Middle frontal gyrus (tissue), 1 donor: ENCODE measurements around the gene TSC22D1.

Experiments used
- DNase-seq: peaks from one replicate; pipeline ENCODE4 v3.0.0-alpha.2; 2015; ENCODE audit warnings: low spot score; ENCODE audit errors: extremely low spot score

Gene TSC22D1

DNA sequence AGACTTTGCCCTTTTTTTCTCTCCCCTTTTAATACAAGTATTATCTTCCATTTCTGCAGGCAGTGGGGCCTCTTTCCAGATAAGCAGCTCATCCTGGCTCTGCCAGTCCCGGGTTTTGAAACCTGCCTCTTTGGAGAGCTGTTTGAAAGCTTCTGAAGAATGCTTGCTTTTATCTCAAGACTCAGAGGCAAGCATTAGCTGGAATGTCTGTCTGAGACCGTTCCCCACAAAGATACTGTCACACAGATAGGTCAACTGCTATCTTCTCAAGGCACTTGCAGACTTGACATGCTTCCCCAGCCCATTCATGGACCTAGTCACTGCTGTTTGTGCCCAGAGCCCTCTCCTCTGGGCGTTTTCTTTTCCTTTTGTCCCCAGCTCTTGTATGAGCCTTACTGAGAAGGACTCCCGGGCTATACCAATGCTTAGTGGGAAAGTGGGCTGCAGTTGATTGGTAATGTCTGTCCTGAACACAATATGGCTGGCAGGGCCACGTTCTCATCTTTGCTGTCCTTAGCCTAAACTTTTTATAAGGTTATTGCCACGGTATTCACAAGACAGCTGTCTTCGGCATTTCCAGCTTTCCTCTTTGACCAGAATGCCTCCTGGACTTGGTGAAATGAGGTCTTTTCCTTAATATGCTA is 189.1 kb downstream of the TSC22D1 start:
- no peak for DNase-seq

DNA sequence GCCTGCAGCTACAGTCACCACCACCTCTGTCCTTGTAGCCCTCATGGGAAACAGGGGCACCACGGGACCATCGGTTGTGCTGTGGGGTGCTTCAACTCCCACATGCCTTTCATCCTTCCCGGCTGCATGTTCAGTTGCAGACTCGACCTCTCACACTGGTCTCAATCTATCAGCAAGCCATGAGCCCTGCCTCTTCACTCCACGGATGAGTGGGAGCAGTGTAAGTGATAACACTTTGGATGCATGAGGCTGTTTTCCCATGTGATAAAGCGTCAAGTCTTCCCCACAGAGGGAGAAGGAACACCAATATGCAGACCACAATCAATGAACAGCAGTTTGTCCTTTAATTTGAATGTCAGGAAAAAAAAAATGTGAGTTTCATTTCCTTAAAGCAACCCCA is 190.3 kb downstream of the TSC22D1 start:
- DNase-seq = no peak

DNA sequence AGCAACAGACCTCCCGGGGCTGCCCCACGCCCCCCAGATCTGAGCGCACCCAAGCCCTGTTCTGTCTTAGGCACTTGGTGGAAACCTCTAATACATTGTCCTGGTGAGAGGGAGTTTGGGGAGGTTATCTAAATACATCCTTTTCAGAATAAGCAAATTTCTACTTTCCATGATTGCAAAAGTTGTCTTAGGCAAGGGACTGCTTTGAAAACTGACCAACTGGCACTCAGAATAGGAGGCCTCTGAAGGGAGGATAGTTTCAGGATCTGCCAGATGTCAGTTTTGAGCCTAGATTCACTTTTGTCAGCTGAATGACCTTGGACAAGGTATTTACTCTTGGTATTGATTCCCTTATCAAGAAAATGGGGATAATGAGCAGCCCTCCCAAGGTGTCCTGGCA is 190.7 kb downstream of the TSC22D1 start:
- no peak for DNase-seq

DNA sequence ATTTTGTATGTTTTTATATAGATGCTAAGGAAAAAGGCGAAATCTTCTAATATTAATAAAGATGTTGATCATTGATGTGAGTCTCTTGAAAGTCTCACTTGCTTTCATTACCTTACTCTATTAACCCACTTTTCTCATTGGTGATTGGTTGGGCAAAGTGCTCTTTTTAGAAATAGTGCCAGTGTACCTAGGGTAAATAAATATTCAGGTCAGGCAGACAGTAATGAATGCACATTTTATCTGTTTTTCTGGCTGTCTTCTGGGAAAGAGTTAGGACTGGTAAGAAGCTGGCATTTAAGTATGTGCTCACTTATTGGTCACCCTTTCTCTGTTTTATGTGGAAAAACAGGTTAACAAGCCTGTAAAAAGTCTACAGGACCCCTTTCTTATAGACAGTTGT is 191.4 kb downstream of the TSC22D1 start:
- no peak for DNase-seq

DNA sequence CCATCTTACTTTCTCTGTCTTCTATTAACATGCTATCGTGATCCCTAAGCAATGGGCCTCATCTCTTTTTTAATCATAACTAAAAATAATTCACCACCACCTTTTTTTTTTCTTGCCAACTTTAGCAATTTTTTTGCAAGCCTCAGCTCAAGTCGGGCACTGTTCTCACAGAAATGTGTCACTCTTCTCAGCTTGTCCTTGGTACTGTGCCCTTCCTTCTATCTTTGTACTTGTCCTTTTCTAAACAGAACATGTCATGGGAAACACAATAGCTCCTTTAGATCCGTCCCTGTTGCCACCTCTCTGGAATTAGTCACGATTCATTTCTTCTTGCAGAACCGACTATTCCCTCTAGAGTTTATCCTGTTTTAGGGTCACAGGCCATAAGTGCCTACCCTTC is 192.2 kb downstream of the TSC22D1 start:
- no peak for DNase-seq

DNA sequence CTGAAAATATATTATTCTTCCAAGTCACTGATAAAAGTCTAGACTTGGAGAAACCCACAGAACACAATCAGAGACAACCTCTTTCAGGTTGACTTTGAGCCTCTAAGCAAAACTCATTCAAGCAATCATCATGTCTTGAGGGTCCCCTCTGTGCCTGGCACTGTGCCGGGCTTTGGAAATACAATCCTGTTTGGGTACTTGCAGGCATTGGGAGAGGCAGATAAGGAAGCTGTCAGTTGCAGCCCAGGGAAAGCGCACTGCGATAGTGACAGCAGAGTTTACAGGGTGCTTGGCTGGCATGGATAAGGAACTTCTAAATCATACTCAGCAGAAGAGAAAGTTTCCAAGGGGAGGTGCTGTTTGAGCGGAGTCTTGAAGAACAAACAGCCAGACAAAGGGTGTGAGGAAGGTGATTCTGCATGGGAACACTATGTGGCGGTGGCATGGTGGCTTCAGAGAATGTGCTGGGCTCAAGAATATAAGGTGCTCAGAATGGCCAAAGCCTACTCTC is 193.4 kb downstream of the TSC22D1 start:
- no peak for DNase-seq
